SK-N-SH (cell line): ENCODE measurements around the gene KCNQ5. TPM values are rescaled to one million over a fixed set of nuclear protein-coding genes. Genes with fewer than 3 reads are reported as not detected.

Experiments used
- CTCF ChIA-PET: fragments of 300-600, 350-600 bp; formaldehyde crosslinking; extraction: SDS; loops from one replicate; lab custom pipeline; 2021; lab: Yijun Ruan, JAX
- POLR2A ChIA-PET: fragments of 350-600 bp; sonication (Branson Sonifier 250); formaldehyde crosslinking; extraction: SDS; loops from one replicate; lab custom pipeline; 2020; ENCODE audit warnings: antibody characterized with exemption, inconsistent platforms; lab: Yijun Ruan, JAX
- DNase-seq: peaks from one replicate; pipeline ENCODE4 v3.0.0; 2012
- H2AFZ ChIP-seq: fragments of 200-600 bp; sonication (generic); 2 replicates; pipeline ENCODE4 v1.8.1; 2016; ENCODE audit warnings: antibody characterized with exemption, mild to moderate bottlenecking, low read depth
- H3F3A ChIP-seq: fragments of 200-600 bp; sonication (generic); replicated peaks from 2 replicates; pipeline ENCODE3; 2016; ENCODE audit warnings: antibody characterized with exemption, mild to moderate bottlenecking; ENCODE audit not compliant: insufficient read depth
- H3K27ac ChIP-seq, 2 experiments: fragments of 200-500 bp in 1 of 2; fragments of 200-600 bp in 1 of 2; sonication (Bioruptor generic) in 1 of 2; sonication (generic), shearing (Covaris generic) in 1 of 2; 2 replicates each; pipeline versions ENCODE4 v1.5.1 to v1.6.1; 2014 to 2016; ENCODE audit warnings: low read depth in 2 of 2, inconsistent platforms in 1 of 2, low read length in 1 of 2, mild to moderate bottlenecking in 1 of 2, mixed read lengths in 1 of 2
- H3K27me3 ChIP-seq: fragments of 200-600 bp; sonication (generic), shearing (Covaris generic); 2 replicates; pipeline ENCODE4 v1.6.1; 2016; ENCODE audit warnings: mixed run types; ENCODE audit not compliant: insufficient read depth
- H3K36me3 ChIP-seq, 2 experiments: fragments of 200-500 bp in 1 of 2; fragments of 200-600 bp in 1 of 2; sonication (Bioruptor generic) in 1 of 2; sonication (generic) in 1 of 2; replicated peaks in 1 of 2; 2 replicates each; pipeline versions ENCODE3 to v1.5.1; 2014 to 2016; ENCODE audit warnings: low read length in 1 of 2, mild to moderate bottlenecking in 1 of 2; ENCODE audit not compliant: insufficient read depth in 2 of 2, control insufficient read depth in 1 of 2
- H3K4me1 ChIP-seq, 2 experiments: fragments of 200-500 bp in 1 of 2; fragments of 200-600 bp in 1 of 2; sonication (Bioruptor generic) in 1 of 2; sonication (generic), shearing (Covaris generic) in 1 of 2; 2 replicates each; pipeline versions ENCODE4 v1.5.1 to v1.6.1; 2014 to 2016; ENCODE audit warnings: low read depth in 1 of 2, low read length in 1 of 2, mixed run types in 1 of 2; ENCODE audit not compliant: insufficient read depth in 2 of 2, control insufficient read depth in 1 of 2
- H3K4me2 ChIP-seq: fragments of 200-600 bp; sonication (generic), shearing (Covaris generic); 2 replicates; pipeline ENCODE4 v1.6.1; 2017; ENCODE audit warnings: mixed run types
- H3K4me3 ChIP-seq, 2 experiments: fragments of 200-500 bp in 1 of 2; fragments of 200-600 bp in 1 of 2; sonication (Bioruptor generic) in 1 of 2; sonication (generic), shearing (Covaris generic) in 1 of 2; 2 replicates each; pipeline versions ENCODE4 v1.5.1 to v1.8.1; 2014 to 2016; ENCODE audit warnings: low read depth in 2 of 2, inconsistent platforms in 1 of 2, low read length in 1 of 2, mild to moderate bottlenecking in 1 of 2, mixed read lengths in 1 of 2, moderate library complexity in 1 of 2
- H3K79me2 ChIP-seq: fragments of 200-600 bp; sonication (generic); 2 replicates; pipeline ENCODE4 v1.8.1; 2017; ENCODE audit warnings: mild to moderate bottlenecking; ENCODE audit not compliant: insufficient read depth
- H3K9ac ChIP-seq: fragments of 200-600 bp; sonication (generic); 2 replicates; pipeline ENCODE4 v1.6.1; 2017; ENCODE audit warnings: mixed run types
- H3K9me2 ChIP-seq: fragments of 200-600 bp; sonication (generic); 2 replicates; pipeline ENCODE4 v1.6.1; 2017; ENCODE audit warnings: mixed run types
- H3K9me3 ChIP-seq: fragments of 200-600 bp; sonication (generic); 2 replicates; pipeline ENCODE4 v1.6.1; 2017; ENCODE audit warnings: mixed run types, mild to moderate bottlenecking, moderate library complexity
- H4K20me1 ChIP-seq: fragments of 200-600 bp; sonication (generic); 2 replicates; pipeline ENCODE4 v1.6.1; 2017; ENCODE audit warnings: mild to moderate bottlenecking, mixed run types; ENCODE audit not compliant: insufficient read depth
- CHD2 ChIP-seq: fragments of 150-350 bp; IDR thresholded peaks from 2 replicates; pipeline ENCODE4 v1.6.1; 2018; ENCODE audit warnings: low read length; ENCODE audit not compliant: partially characterized antibody
- ELF1 ChIP-seq: IDR thresholded peaks from 2 replicates; pipeline ENCODE4 v1.4.0; 2012
- EP300 ChIP-seq, 2 experiments: IDR thresholded peaks; 2 replicates each; pipeline versions ENCODE4 v1.4.0 to v1.6.1; 2012; ENCODE audit warnings: borderline replicate concordance in 1 of 2, low read depth in 1 of 2, low read length in 1 of 2
- FOSL2 ChIP-seq: IDR thresholded peaks from 2 replicates; pipeline ENCODE4 v1.4.0; 2012; ENCODE audit warnings: low read depth, mild to moderate bottlenecking, moderate library complexity, borderline replicate concordance
- MEF2A ChIP-seq: IDR thresholded peaks from 2 replicates; pipeline ENCODE4 v1.4.0; 2012; ENCODE audit warnings: low read depth, borderline replicate concordance
- MXI1 ChIP-seq: IDR thresholded peaks from 2 replicates; pipeline ENCODE4 v1.6.1; 2012; ENCODE audit warnings: mild to moderate bottlenecking, low read depth, low read length, improper control_type of control experiment
- NFIC ChIP-seq: IDR thresholded peaks from 2 replicates; pipeline ENCODE4 v1.4.0; 2012; ENCODE audit warnings: borderline replicate concordance
- NRF1 ChIP-seq: IDR thresholded peaks from 2 replicates; pipeline ENCODE4 v1.6.1; 2012; ENCODE audit warnings: low read depth, mild to moderate bottlenecking, low read length
- POLR2AphosphoS5 ChIP-seq: IDR thresholded peaks from 2 replicates; pipeline ENCODE4 v1.6.1; 2012; ENCODE audit warnings: low read depth, low read length
- RAD21 ChIP-seq: IDR thresholded peaks from 2 replicates; pipeline ENCODE4 v1.6.1; 2012; ENCODE audit warnings: mild to moderate bottlenecking, low read length
- RFX5 ChIP-seq: IDR thresholded peaks from 2 replicates; pipeline ENCODE4 v1.6.1; 2012; ENCODE audit warnings: mild to moderate bottlenecking, improper control_type of control experiment, low read length
- TAF1 ChIP-seq: IDR thresholded peaks from 2 replicates; pipeline ENCODE4 v1.6.1; 2012; ENCODE audit warnings: low read depth, mild to moderate bottlenecking, low read length, moderate library complexity, borderline replicate concordance
- TEAD4 ChIP-seq: IDR thresholded peaks from 2 replicates; pipeline ENCODE4 v1.4.0; 2012; ENCODE audit warnings: mild to moderate bottlenecking, borderline replicate concordance; ENCODE audit not compliant: insufficient read depth
- YY1 ChIP-seq: IDR thresholded peaks from 2 replicates; pipeline ENCODE4 v1.4.0; 2012; ENCODE audit warnings: low read depth, mild to moderate bottlenecking
- WGBS: methylation state at CpG from one replicate; pipeline ENCODE4 v1.1.6; 2017; ENCODE audit warnings: low lambda C conversion rate; 5-methylcytosine and 5-hydroxymethylcytosine counted together
- polyA plus RNA-seq, 3 experiments: library from polyadenylated mRNA; depleted of rRNA; stranded (reverse); fragments of >200 nt; gene quantifications; 2 replicates each; pipeline ENCODE4 v1.2.3, GENCODE V29; 2012
- TF ChIP-seq, protein P1 (sequence below): fragments of 150-350 bp; IDR thresholded peaks from 2 replicates; pipeline ENCODE4 v1.6.1; 2017; ENCODE audit warnings: antibody characterized with exemption, low read length, low read depth, borderline replicate concordance
- TF ChIP-seq, protein P2 (sequence below): IDR thresholded peaks from 2 replicates; pipeline ENCODE4 v1.4.0; 2012; ENCODE audit warnings: low read depth
- TF ChIP-seq, protein P3 (sequence below): IDR thresholded peaks from 2 replicates; pipeline ENCODE4; 2012
- TF ChIP-seq, protein P4 (sequence below): fragments of 200-600 bp; sonication (generic); IDR thresholded peaks from 2 replicates; pipeline ENCODE4 v1.6.1; 2017; ENCODE audit warnings: antibody characterized with exemption, mild to moderate bottlenecking, moderate library complexity
- TF ChIP-seq, protein P5 (sequence below): IDR thresholded peaks from 2 replicates; pipeline ENCODE4 v1.4.0; 2012; ENCODE audit warnings: low read depth, borderline replicate concordance

KCNQ5 gene
- polyA plus RNA-seq, 1 of the 3 experiments (the other 2 are of a cell fraction), result 3.2 TPM

DNA sequence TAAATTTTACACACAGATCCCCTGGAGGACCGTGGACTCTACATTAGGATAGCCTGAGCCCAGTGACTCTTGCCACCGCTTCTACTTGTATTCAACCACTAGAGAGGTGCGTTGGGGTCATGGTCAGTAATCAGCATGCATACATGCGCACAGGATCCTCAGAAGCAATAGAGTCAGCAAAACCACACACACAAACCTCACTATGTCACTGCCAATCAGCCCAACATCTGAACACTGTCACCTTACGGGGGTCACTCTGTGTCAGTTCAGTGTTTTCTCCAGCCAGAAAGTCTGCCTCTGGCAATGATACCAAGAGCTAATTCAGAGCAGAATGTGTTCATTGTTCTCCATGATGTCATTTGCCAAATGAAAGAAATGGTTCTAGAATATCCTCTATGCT lies 378.1 kb downstream of the KCNQ5 start:
- Histone ChIP-seq H2AFZ (no peak overlapping the region), H3K27me3 (no peaks in the 10 kb centered on the region), H3K27ac (no peak overlapping the region), H3K9ac (no peak overlapping the region), H3K4me3 (no peak overlapping the region), H3F3A (no peaks in the 10 kb centered on the region), H3K9me3 (no peaks in the 10 kb centered on the region), H4K20me1 (no peaks in the 10 kb centered on the region), H3K4me2 (no peak overlapping the region), H3K4me1 (peaks cover 0 to 2% of the 10 kb centered on the region in 2 experiments; a peak in 1 of 4 replicates), H3K9me2 (no peaks in the 10 kb centered on the region), H3K79me2 (no peaks in the 10 kb centered on the region; the same call in 1 of the 2 replicates), H3K36me3 (no peaks in the 10 kb centered on the region)
- ChIA-PET CTCF (interaction anchor here (1.0 kb wide), 1 partner anchor 588 kb away, joined by 3 read pairs; no protein-coding TSS in a partner anchor), POLR2A (no interaction called here)
- WGBS, result 80% methylated on average over 5 of the region's 5 CpGs
- TF ChIP-seq NFIC (no peak), MXI1 (no peak), RFX5 (no peak), TEAD4 (no peak), FOSL2 (no peak), YY1 (no peak), MEF2A (no peak), NRF1 (no peak), ELF1 (no peak), EP300 (IDR thresholded peaks at IDR 0.05; ENCODE audit: borderline replicate concordance in 1 of 2, low read depth in 1 of 2, low read length in 1 of 2) (no peak), RAD21 (no peak), TAF1 (no peak), CHD2 (no peak), POLR2AphosphoS5 (no peak)
- TF ChIP-seq, protein P1, sequence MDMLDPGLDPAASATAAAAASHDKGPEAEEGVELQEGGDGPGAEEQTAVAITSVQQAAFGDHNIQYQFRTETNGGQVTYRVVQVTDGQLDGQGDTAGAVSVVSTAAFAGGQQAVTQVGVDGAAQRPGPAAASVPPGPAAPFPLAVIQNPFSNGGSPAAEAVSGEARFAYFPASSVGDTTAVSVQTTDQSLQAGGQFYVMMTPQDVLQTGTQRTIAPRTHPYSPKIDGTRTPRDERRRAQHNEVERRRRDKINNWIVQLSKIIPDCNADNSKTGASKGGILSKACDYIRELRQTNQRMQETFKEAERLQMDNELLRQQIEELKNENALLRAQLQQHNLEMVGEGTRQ, result no peak
- TF ChIP-seq, protein P2, sequence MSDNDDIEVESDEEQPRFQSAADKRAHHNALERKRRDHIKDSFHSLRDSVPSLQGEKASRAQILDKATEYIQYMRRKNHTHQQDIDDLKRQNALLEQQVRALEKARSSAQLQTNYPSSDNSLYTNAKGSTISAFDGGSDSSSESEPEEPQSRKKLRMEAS, result no peak
- TF ChIP-seq, protein P3, sequence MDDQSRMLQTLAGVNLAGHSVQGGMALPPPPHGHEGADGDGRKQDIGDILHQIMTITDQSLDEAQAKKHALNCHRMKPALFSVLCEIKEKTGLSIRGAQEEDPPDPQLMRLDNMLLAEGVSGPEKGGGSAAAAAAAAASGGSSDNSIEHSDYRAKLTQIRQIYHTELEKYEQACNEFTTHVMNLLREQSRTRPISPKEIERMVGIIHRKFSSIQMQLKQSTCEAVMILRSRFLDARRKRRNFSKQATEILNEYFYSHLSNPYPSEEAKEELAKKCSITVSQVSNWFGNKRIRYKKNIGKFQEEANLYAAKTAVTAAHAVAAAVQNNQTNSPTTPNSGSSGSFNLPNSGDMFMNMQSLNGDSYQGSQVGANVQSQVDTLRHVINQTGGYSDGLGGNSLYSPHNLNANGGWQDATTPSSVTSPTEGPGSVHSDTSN, result no peak
- TF ChIP-seq, protein P4, sequence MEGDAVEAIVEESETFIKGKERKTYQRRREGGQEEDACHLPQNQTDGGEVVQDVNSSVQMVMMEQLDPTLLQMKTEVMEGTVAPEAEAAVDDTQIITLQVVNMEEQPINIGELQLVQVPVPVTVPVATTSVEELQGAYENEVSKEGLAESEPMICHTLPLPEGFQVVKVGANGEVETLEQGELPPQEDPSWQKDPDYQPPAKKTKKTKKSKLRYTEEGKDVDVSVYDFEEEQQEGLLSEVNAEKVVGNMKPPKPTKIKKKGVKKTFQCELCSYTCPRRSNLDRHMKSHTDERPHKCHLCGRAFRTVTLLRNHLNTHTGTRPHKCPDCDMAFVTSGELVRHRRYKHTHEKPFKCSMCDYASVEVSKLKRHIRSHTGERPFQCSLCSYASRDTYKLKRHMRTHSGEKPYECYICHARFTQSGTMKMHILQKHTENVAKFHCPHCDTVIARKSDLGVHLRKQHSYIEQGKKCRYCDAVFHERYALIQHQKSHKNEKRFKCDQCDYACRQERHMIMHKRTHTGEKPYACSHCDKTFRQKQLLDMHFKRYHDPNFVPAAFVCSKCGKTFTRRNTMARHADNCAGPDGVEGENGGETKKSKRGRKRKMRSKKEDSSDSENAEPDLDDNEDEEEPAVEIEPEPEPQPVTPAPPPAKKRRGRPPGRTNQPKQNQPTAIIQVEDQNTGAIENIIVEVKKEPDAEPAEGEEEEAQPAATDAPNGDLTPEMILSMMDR, result no peak
- TF ChIP-seq, protein P5, sequence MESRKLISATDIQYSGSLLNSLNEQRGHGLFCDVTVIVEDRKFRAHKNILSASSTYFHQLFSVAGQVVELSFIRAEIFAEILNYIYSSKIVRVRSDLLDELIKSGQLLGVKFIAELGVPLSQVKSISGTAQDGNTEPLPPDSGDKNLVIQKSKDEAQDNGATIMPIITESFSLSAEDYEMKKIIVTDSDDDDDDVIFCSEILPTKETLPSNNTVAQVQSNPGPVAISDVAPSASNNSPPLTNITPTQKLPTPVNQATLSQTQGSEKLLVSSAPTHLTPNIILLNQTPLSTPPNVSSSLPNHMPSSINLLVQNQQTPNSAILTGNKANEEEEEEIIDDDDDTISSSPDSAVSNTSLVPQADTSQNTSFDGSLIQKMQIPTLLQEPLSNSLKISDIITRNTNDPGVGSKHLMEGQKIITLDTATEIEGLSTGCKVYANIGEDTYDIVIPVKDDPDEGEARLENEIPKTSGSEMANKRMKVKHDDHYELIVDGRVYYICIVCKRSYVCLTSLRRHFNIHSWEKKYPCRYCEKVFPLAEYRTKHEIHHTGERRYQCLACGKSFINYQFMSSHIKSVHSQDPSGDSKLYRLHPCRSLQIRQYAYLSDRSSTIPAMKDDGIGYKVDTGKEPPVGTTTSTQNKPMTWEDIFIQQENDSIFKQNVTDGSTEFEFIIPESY, result no peak
- DNase-seq, result no peak
